HG02981 (cell line): ENCODE measurements around the gene BDKRB2.

Experiments used
- ATAC-seq: cut with Tn5 transposase; IDR thresholded peaks from one replicate; pipeline ENCODE4 v1.9.1; 2021; ENCODE audit warnings: mild to moderate bottlenecking, moderate library complexity; ENCODE audit not compliant: unreplicated experiment

BDKRB2 gene

GRCh38 chr14:96204151-96205058 is at the start of gene BDKRB2:
BDKRB2 (plus strand) TSS chr14:96204839; CDS start chr14:96237108, 32,269 bp downstream.
- no peak for ATAC-seq

GRCh38 chr14:96154900-96155299 is 49.7 kb upstream of the BDKRB2 start:
- ATAC-seq, result no peak

- ATAC-seq, result no peak
These were observed 47.6 kb upstream of the BDKRB2 start for GRCh38 chr14:96156804-96157760.

DNA sequence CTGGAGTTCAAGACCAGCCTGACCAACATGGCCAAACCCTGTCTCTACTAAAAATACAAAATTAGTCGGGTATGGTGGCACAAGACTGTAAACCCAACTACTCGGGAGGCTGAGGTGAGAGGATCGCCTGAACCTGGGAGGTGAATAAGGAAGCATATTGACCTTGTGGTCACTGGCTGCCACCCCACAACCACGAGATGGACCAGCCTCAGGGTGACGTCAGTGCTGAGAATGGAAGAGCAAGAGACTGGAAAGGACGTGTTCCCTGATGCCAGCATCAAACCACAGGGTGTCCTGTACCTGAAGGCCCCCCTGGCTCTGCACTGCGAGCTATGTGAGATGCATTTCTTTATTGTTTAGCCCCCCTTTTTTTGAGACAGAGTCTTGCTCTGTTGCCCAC is 45.9 kb upstream of the BDKRB2 start:
- ATAC-seq, result no peak

DNA sequence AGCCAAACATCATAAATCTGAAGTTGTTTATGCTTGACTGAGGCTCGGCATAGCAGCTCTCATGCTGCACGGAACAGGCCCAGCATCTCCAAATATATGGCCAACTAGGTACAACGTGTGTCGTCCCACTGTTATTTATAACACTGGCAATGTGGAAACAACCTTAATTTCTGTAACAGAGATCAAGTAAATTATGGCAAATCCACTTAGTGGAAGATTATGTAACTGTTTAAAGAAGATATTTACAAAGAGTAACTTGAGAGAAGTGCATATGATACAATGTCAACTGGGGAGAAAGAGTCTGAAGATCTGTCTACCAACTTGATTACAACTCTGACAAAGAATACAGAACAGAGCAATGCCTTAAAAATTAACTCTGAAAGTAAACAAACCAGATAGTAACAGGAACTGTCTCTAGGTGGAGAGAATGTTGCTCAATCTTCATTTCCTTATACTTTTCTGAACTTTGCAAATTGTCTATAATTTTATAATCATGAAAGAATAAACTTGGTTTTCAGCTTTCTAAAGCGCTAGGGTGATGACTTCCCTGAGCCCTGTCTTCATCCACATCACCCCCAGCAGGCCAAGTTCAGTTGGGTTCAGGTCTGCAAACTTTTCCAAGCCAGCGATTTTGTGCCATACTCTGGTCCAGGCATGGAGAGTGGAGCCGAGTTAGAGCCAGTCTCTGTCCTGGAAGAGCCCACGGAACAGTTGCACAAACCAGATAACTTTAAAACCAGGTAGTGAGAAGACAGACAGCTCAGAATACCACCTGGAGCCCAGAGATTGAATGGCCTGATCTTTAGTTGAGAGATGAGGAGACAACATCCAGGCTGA is 44.3 kb upstream of the BDKRB2 start:
- no peak for ATAC-seq

- no peak for ATAC-seq
These were observed 43.7 kb upstream of the BDKRB2 start for GRCh38 chr14:96160913-96161310.

- ATAC-seq, result no peak
These were observed 43.0 kb upstream of the BDKRB2 start for GRCh38 chr14:96161636-96162035.

DNA sequence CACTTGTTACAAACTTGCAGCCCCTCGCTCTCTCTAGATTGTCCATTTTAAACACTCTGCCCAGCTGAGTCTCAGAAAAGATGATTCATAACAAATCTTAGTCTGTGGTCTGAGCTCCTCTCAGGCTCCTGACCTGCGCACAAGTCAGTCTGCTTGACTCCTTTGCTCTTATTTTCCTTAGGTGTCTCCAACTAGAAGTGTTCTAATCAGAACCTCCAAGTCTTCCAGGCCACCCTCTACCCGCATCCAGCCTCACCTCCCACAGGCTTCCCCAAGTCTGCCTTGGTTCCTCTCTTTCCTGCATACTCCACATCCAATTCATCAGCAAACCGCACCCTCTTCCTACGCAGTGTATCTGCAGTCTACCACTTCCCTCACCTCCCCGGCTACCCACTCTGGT is 42.4 kb upstream of the BDKRB2 start:
- no peak for ATAC-seq

- ATAC-seq, result no peak
These were observed 41.9 kb upstream of the BDKRB2 start for GRCh38 chr14:96162741-96163140.

- ATAC-seq, result no peak
These were observed 39.7 kb upstream of the BDKRB2 start for GRCh38 chr14:96164861-96165490.

GRCh38 chr14:96165493-96166436 is 38.9 kb upstream of the BDKRB2 start:
- ATAC-seq, result no peak

- no peak for ATAC-seq
These were observed 38.0 kb upstream of the BDKRB2 start for GRCh38 chr14:96166461-96167223.

DNA sequence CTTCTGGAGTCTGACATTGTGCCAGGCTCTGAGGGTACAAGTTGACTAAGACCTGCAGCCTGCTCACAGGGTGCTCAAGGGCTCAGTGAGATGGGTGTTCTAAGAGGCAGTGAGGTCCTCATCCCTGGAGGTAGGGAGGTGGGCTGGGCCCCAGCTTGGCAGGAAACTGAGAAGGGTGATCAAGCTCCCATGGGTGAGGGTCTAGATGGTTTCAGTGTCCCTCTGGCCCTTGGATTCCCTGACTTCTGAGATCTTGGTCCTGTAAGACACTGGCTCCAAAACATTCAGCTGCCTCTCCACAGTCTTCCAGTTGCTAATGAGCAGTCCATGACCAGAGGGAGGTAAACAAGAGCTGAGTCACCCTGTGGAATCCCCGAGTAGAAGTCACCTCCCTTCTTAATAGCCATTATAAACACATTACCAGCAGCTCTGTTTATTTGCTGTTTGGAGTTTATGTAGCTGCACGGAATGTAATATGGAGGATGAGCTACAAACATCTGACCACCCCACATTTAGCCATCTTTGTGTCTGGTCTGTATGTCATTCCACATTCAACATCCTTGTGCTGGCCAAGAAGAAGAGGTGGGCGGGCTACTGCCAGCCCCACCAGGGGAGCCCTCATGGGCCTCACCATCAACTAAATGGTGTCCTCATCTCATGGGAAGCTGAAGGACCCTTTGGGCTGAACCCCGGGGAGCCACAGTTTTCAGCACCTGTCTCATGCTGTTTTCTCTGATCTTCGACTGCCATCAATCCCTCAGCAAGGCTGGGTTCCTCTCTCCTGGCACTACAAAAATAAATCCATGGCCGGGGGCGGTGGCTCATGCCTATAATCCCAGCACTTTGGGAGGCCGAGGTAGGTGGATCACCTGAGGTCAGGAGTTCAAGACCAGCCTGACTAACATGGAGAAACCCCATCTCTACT is 37.2 kb upstream of the BDKRB2 start:
- no peak for ATAC-seq

DNA sequence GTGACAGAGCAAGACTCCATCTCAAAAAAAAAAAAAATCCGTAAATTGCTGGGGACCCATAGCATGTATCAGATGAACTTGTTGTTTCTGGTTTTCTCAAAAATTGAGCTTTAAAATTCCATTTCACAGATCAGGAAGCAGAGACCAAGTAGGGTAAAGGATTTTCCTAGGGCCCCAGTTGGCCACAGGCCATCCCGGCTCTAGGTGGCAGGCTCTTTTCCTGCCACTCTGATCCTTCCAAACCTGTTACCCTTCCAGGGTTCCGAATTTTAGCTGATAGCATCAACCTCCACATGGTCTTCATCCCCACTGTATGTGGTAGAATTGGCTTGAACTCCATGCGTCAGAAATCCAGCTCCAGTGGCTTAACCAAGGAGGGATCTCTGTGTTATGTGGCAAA is 36.1 kb upstream of the BDKRB2 start:
- ATAC-seq, result no peak

- ATAC-seq, result no peak
These were observed 33.6 kb upstream of the BDKRB2 start for GRCh38 chr14:96170961-96171592.

DNA sequence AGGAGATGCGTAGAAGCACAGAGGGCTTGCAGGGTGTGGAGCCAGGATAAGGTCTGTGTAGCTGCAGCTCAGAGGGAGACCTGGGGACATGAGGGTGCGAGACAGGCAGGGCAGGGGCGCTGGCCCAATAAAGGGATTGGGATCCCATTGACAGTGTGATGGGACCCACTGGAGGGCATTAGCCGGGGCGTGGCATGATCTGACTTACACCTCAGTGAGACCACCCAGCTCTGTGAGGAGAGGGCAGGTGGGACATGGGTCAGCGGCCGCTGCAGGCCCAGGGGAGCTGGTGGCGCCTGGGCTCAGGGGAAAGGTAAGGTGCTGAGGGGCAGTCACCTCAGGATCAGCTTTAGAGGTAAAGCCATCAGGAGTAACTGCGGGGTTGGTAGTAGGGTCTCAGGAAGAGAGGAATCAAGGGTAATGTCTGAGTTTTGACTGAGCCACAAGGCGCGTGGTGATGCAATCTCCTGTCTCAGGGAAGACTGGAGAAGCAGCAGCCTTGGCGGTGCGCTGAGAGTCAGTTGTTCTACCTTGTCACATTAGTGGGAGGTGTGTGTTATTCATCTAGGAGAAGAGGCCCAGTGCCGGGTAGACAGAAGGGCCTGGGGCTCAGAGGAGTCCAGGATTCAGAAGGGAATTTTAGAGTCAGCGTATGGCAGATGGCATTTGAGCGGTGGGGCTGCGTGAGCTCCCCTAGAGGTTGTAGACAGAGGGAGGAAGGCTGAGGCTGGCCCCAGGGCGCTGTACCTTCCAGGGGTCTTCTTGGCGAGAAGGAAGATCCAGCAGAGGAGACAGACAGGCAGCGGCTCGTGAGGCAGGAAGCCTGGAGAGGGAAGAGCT is 30.8 kb upstream of the BDKRB2 start:
- no peak for ATAC-seq
